HG03565 (cell line): ENCODE measurements around the gene ACACB.

Experiments used
- ATAC-seq: cut with Tn5 transposase; IDR thresholded peaks from one replicate; pipeline ENCODE4 v1.9.1; 2021; ENCODE audit warnings: mild to moderate bottlenecking, moderate library complexity; ENCODE audit not compliant: unreplicated experiment

The ACACB gene

GRCh38 chr12:109203480-109203879 is 87.1 kb downstream of the ACACB start:
- no peak for ATAC-seq

GRCh38 chr12:109209082-109209481 is 92.7 kb downstream of the ACACB start:
- no peak for ATAC-seq

GRCh38 chr12:109212460-109213115 is 96.2 kb downstream of the ACACB start:
- ATAC-seq, result no peak

- ATAC-seq, result no peak
Measured at GRCh38 chr12:109214131-109214530, 97.7 kb downstream of the ACACB start.

- no peak for ATAC-seq
Measured at GRCh38 chr12:109218996-109219395, 102.6 kb downstream of the ACACB start.

GRCh38 chr12:109219938-109220337 is 103.6 kb downstream of the ACACB start:
- no peak for ATAC-seq

GRCh38 chr12:109221277-109221931 is 105.0 kb downstream of the ACACB start:
- no peak for ATAC-seq

- no peak for ATAC-seq
Measured at GRCh38 chr12:109222062-109222461, 105.7 kb downstream of the ACACB start.

- no peak for ATAC-seq
Measured at GRCh38 chr12:109222496-109222895, 106.1 kb downstream of the ACACB start.

GRCh38 chr12:109223211-109223610 is 106.8 kb downstream of the ACACB start:
- ATAC-seq, result no peak

GRCh38 chr12:109223868-109224267 is 107.5 kb downstream of the ACACB start:
- ATAC-seq, result no peak

- ATAC-seq, result no peak
Measured at GRCh38 chr12:109228664-109229063, 112.3 kb downstream of the ACACB start.

GRCh38 chr12:109230193-109230592 is 113.8 kb downstream of the ACACB start:
- ATAC-seq, result no peak

- no peak for ATAC-seq
Measured at GRCh38 chr12:109232731-109233130, 116.3 kb downstream of the ACACB start.

GRCh38 chr12:109234012-109234411 is 117.6 kb downstream of the ACACB start:
- ATAC-seq, result no peak

- no peak for ATAC-seq
Measured at GRCh38 chr12:109236257-109236656, 119.9 kb downstream of the ACACB start.

- no peak for ATAC-seq
Measured at GRCh38 chr12:109239179-109239578, 122.8 kb downstream of the ACACB start.

GRCh38 chr12:109239691-109240090 is 123.3 kb downstream of the ACACB start:
- ATAC-seq, result no peak

- no peak for ATAC-seq
Measured at GRCh38 chr12:109240365-109240764, 124.0 kb downstream of the ACACB start.

- no peak for ATAC-seq
Measured at GRCh38 chr12:109241936-109242335, 125.5 kb downstream of the ACACB start.

- ATAC-seq, result no peak
Measured at GRCh38 chr12:109244073-109244472, 127.7 kb downstream of the ACACB start.

- ATAC-seq, result no peak
Measured at GRCh38 chr12:109246221-109246620, 129.8 kb downstream of the ACACB start.
